ENCODE results near the gene BTAF1.

DNA sequence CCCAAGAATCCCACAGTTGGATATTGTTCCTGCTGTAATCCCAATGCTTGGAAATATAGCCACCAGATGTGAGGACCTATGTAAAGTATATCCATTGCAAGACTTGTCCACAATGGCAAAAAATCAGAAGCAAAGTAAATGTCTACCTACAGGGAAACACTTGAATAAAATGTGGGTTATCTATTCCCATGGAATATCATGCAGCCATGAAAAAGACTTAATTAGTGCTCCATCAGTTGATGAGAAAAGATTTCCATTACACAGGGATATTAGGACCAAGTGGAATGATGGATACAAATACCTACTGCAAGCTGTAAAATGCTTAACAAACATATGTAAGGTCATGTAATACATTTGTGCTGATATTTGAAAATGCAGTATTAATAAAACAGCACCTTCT is 131.2 kb downstream of the BTAF1 start:
- TF ChIP-seq POLR2A (IDR thresholded peaks at IDR 0.05; ENCODE audit: low read depth, low read length) (no peak), POLR2AphosphoS5 (IDR thresholded peaks at IDR 0.05; ENCODE audit: low read depth, low read length) (no peak), TAF1 (IDR thresholded peaks at IDR 0.05; ENCODE audit: borderline replicate concordance, low read depth, low read length) (no peak)

All from GM12892 (cell line).